Kidney tubule cell (primary cell): ENCODE measurements around the gene HK1.
"Not testable (repeated sequence)": the region's sequence is repeated elsewhere in the genome, so short reads cannot be mapped to it uniquely, and the experiment has no call there.

ENCODE experiments used
- DNase-seq: peaks from one replicate; pipeline ENCODE4 v3.0.0-alpha.2; 2018; ENCODE audit warnings: low spot score

HK1 gene

DNA sequence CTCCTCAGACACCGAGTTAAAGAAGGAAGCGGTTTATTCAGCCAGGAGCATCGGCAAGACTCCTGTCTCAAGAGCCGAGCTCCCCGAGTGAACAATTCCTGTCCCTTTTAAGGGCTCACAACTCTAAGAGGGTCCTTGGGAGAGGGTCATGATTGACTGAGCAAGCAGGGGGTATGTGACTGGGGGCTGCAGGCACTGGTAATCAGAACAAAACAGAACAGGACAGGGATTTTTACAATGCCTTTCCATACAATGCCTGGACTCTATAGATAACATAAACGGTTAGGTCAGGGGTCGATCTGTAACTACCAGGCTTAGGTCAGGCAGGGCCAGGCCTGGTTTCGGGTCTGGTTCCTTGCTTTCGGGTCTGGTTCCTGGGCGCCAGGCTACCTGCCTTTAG is 30.0 kb downstream of the HK1 start:
- DNase-seq, result not testable (repeated sequence)

DNA sequence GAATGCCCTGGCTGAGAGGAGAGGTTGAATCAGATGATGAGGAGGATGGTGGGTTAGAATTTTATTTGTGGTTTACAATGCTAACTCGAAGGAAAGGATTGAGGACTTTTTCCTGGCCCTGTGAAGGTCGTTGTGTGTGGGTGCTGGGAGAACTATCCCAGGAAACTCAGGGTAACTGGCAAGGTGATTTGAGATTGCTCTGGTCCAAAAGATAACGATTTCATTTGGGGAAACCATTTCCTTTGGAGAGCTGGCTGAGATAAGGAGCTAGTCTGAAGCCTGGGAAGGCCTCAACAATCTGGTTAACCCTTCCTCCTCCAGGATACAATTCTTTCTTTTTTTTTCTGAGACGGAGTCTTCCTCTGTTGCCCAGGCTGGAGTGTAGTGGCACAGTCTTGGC is 33.0 kb downstream of the HK1 start:
- no peak for DNase-seq

DNA sequence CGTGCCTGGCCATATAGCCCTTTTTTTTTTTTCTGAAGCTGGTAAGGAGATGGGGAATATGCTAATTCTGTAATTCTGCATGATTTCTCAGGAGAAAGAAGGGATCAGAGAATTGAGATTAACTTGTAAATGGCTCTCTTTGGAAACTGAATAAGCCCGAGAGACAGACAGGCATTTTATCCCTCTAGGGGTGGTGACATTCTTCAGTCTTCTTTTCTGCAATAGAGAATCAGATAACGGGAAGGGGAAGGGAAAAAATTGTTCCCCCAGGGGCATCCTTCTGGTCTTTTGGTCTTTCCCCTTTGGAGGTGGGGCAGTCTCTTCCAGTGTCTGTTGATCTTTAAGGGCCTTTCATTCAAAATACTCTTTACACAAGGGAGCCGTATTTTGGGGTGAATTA is 34.2 kb downstream of the HK1 start:
- no peak for DNase-seq

DNA sequence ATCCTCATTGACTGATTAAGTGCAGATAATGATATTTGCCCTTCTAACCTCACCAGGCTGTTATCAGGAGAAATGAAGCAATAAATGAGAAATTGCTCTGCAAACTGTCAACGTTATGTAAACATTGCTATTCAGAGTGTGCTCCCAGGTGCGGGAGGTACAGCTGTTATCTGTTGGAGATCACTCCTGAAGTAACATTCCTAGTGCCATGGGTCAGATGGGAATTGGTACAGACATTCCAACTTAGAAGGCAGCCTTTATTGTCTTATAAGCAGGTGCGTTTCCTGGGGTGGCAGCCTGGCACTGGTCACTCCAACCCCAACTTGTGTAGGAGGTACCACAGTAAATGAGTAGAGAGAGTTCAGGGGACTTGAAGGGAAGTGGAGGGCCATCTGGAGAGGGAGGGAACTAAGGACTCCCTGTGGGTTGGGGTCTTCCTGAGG is 36.8 kb downstream of the HK1 start:
- no peak for DNase-seq

DNA sequence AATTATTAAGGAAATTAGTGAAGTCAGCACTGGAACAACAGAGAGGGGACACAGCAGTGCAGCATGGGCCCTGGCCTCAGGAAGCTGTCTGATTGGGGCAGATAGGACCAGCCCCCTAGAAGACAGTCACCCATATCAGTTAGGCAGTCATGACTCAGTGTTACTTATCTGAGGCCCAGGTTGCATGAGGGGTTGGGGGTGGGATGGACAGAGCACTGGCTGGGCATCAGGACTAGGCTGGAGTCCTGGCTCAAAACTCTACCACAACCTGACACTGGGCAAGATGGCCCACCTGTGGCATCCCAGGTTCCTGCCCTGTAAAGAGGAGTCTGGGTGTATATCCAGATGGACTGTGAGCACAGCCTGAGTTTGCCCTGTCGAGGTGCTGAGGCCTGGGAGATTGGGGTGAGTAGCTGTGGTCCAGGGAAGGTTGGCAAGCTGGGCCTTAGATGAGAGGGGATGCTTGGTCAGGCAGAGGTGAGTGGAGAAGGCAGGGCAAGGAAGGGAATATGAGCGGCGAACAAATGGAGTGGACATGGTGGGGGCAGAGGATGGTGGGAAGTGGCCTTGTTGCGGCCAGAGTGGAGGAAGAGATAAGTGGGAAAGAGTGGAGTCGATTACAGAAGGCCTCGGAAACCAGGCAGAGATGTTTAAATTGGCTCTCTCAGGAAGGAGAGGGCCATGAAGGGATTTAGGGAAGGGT is 37.5 kb downstream of the HK1 start:
- no peak for DNase-seq

DNA sequence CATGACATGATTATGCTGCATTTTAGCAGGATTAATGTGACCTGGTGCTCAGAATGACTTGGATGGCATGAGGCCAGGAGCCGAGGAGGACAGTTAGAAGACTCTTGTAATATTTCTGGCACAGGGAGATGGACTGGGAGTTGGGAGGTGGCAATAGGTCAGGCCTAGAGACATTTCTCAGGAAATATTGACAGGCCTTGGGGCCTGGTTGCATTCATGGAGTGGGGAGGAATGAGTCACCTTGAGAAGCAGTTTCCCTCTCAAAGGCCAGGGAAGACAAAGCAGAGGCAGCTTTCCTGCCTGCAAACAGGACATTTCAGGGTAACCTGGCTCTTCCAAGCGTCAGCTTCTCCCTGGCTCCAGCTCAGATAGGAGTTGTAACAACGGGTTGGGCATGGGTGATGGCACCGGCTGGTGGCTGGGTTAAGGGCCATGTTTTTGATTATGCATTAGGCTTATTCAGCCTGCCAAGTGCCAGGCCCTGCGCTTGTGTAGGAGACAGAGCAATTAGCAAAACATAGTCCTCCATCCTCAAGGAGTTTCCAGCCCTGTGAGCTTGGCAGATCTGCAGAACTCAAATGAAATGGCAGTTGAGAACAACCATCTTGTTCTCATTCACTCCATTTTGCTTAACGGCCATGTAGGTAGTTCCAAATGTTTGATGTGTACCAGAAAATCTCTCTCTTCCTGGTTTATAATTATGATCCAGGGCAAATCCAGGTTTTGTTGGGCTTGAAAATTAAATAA is 38.2 kb downstream of the HK1 start:
- peak; percentile 69 for DNase-seq

DNA sequence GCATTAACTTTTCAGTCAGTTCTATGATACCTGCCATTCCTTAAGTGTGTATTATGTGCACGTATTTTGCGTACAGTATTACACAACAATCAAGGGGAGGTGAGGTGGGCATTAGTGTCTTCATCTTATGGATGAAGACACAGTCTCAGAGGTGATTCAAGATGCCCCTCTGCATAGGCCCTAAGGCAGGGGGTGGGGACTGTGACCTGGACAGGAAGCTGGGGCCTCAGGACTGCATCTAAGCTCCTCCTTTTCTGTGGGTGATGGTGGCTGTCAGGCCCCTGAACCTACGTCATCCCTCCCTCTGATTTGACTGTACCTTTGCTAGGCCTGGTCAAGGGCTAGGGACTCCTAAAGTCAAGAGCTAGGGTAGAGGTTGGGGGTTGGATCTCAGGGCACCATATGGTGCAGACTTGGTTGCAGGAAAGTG is 38.9 kb downstream of the HK1 start:
- DNase-seq, result no peak

DNA sequence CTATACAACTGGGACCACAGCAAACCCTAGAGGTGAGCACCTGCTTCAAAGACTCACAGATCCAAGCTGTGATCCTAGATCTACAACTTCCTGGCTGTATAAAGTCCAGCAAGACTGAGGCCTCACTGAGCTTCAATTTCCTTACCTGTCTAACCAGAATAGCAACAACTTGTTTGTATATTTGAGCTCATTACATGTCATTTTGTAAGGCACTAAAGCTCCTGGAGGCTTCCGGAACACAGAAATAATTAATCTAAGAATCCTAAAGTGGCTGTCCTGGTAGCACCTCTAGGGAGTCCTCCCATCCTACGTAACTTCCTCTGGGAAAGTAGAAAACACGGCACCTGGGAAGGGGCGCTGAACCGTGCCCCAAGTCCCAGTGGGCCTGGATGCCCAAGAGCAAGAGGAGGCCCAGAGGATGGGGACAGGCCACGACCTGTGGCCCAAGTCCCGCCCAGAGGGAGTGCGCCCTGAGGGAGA is 39.4 kb downstream of the HK1 start:
- DNase-seq, result no peak

DNA sequence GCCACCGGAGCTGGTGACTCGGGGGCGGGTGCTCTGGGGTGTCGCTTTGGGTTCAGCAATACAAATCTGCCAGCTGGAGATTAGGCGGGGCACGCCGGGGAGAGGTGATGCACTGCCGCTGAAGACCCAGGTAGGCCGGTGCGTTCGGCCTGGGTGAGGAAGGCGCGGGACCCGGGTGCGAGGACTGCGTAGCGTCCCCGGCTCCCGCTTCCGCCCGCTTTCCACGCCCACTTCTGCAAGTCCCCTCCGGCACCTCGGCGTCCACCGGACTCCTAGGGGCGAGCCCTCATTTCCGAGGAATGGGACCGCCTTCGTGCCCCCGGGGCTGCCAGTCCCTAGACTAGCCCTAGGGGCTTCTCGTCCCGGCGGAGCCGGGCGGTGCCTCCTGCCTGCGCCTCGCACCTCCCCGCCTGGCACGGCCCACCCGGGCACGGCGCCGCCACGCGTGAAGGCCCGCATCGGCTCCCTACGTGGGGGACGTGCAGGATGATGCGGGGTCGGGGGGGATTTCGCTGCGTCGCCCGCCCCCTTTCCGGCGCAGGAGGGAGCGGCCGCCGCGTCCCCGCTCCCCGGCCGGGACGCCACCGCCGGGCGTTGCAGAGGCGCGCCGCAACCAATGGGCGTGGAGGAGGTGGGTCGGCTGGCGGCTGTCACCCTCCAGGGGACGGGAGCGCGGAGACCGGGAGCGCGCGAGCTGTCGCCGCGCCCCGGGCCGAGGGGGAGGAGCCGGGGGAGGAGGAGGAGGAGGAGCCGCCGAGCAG is 40.0 kb downstream of the HK1 start:
- DNase-seq, result peak; percentile 91

DNA sequence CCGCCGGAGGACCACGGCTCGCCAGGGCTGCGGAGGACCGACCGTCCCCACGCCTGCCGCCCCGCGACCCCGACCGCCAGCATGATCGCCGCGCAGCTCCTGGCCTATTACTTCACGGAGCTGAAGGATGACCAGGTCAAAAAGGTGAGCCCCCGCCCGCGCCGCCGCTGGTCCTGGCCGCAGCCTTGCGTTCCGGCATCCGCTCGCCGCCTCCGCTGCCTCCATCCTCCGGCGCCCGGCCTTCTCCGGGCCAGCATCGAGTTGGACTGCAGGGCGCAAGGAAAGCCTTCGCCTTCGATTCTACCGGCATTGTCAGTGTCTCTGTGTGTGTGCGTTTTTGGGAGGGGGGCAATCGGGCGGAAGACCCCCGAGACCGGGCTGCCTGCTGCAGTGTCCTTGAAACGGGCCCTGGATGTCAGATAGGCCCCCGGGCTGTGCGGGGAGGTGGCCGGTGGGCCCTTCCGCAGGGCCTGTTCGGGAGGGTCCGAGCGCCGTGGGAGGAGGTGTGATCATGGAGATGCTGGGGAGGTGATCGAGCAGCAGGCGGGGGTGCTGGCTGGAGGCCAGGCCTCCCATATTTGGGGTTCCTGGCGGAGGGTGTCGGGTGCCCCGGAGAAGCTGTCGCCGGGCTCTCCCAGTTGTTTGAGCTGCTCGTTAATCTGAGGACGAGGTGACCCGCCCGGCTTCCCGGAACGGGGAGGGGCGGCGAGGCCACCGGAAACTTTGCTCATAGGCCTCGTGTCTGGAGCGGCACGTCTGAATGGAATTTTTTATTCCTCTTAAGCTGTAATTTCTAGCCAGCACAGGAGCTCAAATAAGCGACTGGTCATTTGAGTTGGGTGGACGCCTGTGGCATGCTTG is 40.8 kb downstream of the HK1 start:
- DNase-seq, result peak; percentile 66

DNA sequence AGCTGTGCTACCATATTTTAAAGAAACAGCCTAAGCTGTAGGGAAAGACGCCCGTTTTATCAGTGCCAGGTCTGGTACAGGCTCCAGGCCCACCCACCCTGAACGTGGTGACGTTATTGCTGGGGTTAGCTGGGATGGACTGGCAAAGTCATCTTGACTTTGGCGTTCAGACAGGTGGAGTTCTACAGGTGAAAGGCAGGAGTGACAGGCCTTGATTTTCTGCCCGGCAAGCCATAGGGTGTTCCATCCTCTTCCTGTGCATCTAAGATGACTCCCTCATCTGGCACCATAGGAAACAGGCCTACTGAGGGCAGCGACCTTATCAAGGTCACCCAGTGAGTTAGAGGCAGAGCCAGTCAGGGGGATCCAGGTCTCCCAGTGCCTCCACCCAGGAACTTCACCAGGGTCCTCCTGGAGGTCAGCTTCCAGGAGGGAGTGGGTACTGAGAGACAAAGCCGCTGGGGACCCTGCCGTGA is 41.6 kb downstream of the HK1 start:
- DNase-seq, result no peak

DNA sequence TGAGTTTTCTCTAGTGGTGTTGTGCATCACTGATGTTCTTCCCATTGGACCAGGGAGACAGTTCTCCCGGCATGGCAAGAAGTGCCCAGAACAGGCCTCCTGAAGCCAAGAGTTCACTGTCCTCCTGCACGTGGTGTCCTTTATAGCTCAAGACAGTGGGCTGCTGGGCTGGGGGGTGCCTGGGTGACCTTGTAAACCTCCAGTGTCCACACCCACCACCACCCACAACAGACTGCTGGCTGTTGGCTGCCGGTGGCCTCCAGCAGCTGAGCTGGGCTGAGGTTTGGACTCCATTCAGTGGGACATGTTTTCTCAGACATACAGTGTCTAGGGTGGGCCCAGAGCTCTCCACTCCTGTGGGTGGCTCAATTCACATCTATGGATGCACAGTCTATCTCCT is 42.2 kb downstream of the HK1 start:
- no peak for DNase-seq

DNA sequence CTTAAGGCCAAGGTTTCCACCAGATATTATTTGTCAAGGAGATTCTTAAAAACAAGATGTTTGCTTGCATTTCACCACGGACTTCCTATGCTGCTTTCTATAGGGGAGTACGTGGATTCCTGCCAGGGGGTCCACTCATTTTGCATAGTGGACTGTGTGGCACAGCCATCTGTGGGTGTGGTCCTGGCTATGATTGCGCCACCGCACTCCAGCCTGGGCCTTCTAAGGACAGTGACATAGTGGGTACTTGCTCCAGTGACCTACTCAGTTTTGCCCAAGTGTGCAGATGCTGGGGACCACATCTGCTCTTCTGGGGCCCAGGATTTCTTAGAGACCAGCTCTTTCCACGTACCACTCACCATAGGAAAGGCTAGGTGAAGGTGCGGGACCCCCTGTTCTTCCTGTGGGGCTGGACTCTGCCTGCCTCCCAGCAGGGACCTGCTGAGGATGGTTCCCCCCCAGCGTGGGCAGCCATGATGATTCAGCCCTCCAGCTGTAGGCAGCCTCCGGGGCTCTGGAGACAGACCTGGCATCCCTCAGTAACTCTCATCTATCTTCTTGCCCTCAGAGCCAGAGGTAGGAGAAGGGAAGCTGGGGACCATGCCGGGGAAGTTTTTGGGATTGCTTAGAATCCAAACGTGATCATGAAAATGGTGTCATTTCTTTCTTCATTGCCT is 42.9 kb downstream of the HK1 start:
- no peak for DNase-seq

DNA sequence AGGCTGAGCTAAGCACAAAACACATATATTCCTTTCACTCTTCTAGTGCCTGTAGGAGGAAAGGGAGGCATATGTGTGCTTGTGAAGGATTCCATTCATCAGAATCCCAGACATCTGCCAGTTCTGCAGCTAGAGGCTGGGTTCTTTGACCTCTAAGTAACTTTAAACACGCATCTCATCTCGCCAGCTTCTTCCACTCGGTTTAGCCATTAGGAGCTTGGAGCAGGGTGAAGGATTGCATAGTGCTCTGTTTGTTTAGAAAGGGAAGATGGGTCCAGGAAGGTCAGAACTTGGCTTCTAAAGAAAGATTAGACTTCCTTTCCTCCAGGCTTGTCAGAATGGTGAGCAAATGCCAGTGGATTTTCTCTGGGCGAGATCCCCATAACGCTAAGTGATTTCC is 43.6 kb downstream of the HK1 start:
- no peak for DNase-seq

DNA sequence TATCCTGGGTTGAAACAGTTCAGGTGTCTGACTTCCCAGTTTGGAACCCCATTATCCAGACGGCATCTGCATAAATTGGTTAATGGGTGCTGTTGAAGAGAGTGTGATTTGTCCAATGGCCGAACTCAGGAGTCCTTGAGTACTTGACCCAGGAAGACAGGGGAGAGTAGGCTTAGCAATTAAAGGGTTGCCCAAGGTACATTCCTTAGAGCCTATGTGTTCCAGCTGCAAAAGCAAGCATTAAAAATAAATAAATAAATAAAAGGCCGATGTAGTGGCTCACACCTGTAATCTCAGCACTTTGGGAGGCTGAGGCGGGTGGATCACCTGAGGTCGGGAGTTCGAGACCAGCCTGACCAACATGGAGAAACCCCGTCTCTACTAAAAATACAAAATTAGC is 44.0 kb downstream of the HK1 start:
- peak; percentile 45 for DNase-seq

DNA sequence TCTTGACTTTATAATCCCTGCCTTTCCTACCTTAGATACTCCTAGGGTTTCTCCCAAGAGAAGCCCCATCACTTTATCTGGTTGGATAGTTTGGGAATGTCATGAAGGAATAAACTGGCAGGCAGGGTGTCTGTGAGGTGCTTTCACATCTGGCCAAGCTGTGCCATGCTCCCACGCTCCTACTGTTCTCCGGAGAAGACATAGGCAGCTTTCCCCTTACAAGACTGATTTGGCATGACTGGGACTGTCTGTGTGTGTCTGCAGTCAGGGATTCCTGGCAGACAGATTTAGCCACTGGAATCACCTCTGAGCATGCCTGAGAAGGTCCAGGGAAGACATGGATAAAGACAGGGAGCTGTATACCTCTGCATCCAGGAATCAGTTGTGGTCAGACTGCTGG is 45.3 kb downstream of the HK1 start:
- DNase-seq, result no peak

DNA sequence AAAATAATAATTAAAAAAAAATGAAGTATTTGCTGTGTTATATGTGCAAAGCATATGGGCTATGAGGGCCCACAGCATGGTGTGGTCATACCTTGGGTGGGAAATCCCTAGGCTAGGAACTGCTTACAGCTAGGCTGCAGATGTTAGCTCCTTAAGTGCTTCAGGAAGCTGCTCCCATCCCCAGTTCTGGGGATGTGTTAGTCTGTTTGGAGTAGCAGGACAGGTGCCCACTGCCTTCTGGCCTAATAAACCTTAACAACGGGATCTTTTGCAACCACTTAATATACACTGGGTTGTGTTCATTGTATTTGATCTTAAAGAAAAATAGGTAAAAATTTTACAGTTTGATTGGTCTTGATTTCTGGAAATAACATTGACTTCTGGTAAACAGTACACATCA is 46.3 kb downstream of the HK1 start:
- no peak for DNase-seq

DNA sequence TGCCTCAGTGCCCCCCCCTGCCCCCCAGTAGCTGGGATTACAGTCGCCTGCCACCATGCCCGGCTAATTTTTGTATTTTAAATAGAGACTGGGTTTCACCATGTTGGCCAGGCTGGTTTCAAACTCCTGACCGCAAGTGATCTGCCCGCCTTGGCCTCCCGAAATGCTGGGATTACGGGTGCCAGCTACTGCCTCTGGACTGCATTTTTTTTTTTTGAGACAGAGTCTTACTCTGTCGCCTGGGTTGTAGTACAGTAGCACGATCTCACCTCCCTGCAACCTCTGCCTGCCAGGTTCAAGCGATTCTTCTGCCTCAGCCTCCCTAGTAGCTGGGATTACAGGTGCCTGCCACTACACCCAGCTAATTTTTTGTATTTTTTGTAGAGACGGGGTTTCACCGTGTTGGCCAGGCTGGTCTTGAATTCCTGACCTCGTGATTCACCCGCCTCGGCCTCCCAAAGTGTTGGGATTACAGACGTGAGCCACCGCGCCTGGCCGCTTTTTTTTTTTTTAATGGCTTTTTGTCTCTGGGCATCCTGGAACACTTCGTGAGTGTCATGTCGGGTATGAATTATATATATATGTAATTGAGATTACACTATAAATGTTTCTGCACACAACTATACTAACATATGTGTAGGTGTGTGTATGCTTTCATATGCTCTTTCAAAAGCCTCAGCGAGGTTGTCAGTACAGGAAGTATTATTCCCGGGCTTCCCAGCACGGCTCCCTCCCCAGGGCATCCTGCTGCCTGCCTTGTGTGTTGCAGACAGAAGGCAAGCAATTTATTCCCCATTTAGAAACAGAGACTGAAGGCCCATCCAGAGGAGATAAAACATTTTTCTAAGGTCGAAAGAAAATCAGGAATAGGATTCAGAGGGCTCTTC is 47.6 kb downstream of the HK1 start:
- DNase-seq, result peak; percentile 38

DNA sequence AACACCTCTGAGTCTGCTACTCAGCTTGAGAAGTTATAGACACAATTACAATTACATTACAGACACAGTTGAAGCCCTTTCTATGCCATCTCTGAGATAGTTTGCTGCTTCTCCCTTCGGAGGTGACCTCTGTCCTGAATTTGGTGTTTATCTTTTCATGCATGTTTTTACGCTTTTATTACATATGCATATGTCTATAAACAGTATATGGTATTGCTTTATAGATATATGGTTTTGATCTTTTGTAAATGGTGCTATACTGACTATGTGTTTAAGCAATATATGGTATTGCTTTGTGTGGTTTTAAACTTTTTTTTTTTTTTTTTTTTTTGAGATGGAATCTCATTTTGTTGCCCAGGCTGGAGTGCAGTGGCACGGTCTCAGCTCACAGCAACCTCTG is 48.4 kb downstream of the HK1 start:
- no peak for DNase-seq
